ENCODE data around the gene OSBPL8.

DNA sequence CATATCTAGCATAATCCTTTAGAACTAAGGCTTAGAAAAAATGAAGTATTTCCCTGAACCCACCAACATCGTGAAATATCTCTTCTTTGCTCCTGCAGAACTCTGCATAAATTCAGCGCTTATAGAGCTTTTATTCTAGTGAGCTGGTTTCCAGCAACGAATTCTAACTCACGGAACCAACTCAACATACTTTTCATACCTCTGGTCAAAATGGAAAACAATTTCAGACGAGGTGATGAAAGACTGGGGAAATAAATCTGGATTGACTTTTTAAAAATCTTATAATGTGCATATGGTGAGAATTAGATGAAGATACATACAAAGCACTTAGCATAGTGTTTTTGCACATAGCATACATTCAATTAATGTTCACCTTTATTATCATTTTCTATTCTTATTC is 148.8 kb downstream of the OSBPL8 start:
- TF ChIP-seq, protein P1, sequence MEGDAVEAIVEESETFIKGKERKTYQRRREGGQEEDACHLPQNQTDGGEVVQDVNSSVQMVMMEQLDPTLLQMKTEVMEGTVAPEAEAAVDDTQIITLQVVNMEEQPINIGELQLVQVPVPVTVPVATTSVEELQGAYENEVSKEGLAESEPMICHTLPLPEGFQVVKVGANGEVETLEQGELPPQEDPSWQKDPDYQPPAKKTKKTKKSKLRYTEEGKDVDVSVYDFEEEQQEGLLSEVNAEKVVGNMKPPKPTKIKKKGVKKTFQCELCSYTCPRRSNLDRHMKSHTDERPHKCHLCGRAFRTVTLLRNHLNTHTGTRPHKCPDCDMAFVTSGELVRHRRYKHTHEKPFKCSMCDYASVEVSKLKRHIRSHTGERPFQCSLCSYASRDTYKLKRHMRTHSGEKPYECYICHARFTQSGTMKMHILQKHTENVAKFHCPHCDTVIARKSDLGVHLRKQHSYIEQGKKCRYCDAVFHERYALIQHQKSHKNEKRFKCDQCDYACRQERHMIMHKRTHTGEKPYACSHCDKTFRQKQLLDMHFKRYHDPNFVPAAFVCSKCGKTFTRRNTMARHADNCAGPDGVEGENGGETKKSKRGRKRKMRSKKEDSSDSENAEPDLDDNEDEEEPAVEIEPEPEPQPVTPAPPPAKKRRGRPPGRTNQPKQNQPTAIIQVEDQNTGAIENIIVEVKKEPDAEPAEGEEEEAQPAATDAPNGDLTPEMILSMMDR (IDR thresholded peaks at IDR 0.05; ENCODE audit: insufficient read depth, low read depth, low read length), result no peak
- no peak for TF ChIP-seq EZH2 (IDR thresholded peaks at IDR 0.05; ENCODE audit: insufficient read depth, low read length)

Measured in astrocyte (in vitro differentiated cells and primary cell).